ENCODE measurements around the gene SLC35E1.
"Not testable (repeated sequence)": the region's sequence is repeated elsewhere in the genome, so short reads cannot be mapped to it uniquely, and the experiment has no call there.

Gene SLC35E1

DNA sequence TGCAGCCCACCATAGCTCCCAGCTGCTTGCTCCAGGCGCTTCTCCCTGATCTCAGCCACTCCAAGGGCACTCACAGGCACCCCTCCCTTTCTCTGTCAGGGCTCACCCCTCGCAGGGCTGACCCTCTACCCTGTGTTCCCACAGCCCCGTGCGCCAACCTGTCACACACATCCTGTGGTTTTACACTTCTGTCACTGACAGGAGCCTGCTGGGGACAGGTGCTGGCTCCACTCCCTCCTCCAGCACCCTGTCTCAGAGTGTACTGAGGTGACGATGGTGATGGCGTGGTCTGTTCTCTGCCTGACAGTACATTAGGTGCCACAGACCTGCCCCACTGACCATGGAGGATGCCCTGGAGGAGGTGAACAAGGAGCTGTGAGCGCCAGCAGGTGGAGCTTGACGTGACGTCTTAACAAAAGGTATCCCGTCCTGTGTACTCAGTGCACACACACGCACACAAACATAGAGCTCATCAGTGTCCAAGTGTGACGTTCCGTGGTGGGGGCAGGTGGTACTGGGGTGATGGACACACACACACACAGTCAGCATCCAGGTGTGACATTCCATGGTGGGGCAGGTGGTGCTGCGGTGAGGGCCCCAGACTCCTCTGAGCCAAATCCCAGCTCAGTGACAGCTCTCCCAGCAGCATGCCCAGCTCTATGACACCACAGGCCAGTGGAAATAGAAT is 55.1 kb downstream of the SLC35E1 start:
- Histone ChIP-seq H3K79me2 (ENCODE audit: control insufficient read depth, low read length) (no peaks in the 10 kb centered on the region), H3K4me1 (ENCODE audit: control insufficient read depth, low read length) (no peaks in the 10 kb centered on the region), H3K4me2 (ENCODE audit: low read length) (no peak overlapping the region), H3F3A (ENCODE audit: control insufficient read depth, insufficient read depth) (peaks cover 7% of the 10 kb centered on the region; the same call in 1 of the 2 replicates), H3K27me3 (ENCODE audit: control insufficient read depth, low read length) (no peaks in the 10 kb centered on the region), H3K36me3 (ENCODE audit: control insufficient read depth, low read length) (peaks cover 71% of the 10 kb centered on the region), H3K9me2 (replicated peaks; ENCODE audit: control insufficient read depth, low read length) (no peaks in the 10 kb centered on the region), H4K20me1 (ENCODE audit: control insufficient read depth, insufficient read depth, low read depth, low read length) (0 out of 2 replicates have a peak, but pooled peaks cover 3% of the 10 kb centered on the region), H3K4me3 (ENCODE audit: low read length) (no peak overlapping the region), H3K9me3 (ENCODE audit: control insufficient read depth, insufficient read depth, low read length) (no peaks in the 10 kb centered on the region), H3K27ac (ENCODE audit: low read depth, low read length) (no peak overlapping the region)
- no peak for TF ChIP-seq EZH2phosphoT487 (IDR thresholded peaks at IDR 0.05; ENCODE audit: borderline replicate concordance, low read length)
- TF ChIP-seq, protein P1, sequence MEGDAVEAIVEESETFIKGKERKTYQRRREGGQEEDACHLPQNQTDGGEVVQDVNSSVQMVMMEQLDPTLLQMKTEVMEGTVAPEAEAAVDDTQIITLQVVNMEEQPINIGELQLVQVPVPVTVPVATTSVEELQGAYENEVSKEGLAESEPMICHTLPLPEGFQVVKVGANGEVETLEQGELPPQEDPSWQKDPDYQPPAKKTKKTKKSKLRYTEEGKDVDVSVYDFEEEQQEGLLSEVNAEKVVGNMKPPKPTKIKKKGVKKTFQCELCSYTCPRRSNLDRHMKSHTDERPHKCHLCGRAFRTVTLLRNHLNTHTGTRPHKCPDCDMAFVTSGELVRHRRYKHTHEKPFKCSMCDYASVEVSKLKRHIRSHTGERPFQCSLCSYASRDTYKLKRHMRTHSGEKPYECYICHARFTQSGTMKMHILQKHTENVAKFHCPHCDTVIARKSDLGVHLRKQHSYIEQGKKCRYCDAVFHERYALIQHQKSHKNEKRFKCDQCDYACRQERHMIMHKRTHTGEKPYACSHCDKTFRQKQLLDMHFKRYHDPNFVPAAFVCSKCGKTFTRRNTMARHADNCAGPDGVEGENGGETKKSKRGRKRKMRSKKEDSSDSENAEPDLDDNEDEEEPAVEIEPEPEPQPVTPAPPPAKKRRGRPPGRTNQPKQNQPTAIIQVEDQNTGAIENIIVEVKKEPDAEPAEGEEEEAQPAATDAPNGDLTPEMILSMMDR (IDR thresholded peaks at IDR 0.05; ENCODE audit: low read depth, low read length, poor library complexity, severe bottlenecking): no peak

GRCh38 chr19:16516381-16516780 is 55.8 kb downstream of the SLC35E1 start:
- Histone ChIP-seq H3K4me2 (ENCODE audit: low read length) (no peak overlapping the region), H4K20me1 (ENCODE audit: control insufficient read depth, insufficient read depth, low read depth, low read length) (0 out of 2 replicates have a peak, but pooled peaks cover 3% of the 10 kb centered on the region), H3F3A (ENCODE audit: control insufficient read depth, insufficient read depth) (peaks cover 7% of the 10 kb centered on the region; the same call in 1 of the 2 replicates), H3K4me1 (ENCODE audit: control insufficient read depth, low read length) (no peaks in the 10 kb centered on the region), H3K9me2 (replicated peaks; ENCODE audit: control insufficient read depth, low read length) (no peaks in the 10 kb centered on the region), H3K79me2 (ENCODE audit: control insufficient read depth, low read length) (no peaks in the 10 kb centered on the region), H3K36me3 (ENCODE audit: control insufficient read depth, low read length) (peaks cover 66% of the 10 kb centered on the region), H3K27ac (ENCODE audit: low read depth, low read length) (no peak overlapping the region), H3K9me3 (ENCODE audit: control insufficient read depth, insufficient read depth, low read length) (no peaks in the 10 kb centered on the region), H3K4me3 (ENCODE audit: low read length) (no peak overlapping the region), H3K27me3 (ENCODE audit: control insufficient read depth, low read length) (no peaks in the 10 kb centered on the region)
- no peak for TF ChIP-seq EZH2phosphoT487 (IDR thresholded peaks at IDR 0.05; ENCODE audit: borderline replicate concordance, low read length)
- TF ChIP-seq, protein P1 (IDR thresholded peaks at IDR 0.05; ENCODE audit: low read depth, low read length, poor library complexity, severe bottlenecking): no peak

- H3K36me3 ChIP-seq (ENCODE audit: control insufficient read depth, low read length): peaks cover 57% of the 10 kb centered on the region
- H3K9me3 ChIP-seq (ENCODE audit: control insufficient read depth, insufficient read depth, low read length): no peaks in the 10 kb centered on the region
- no peaks in the 10 kb centered on the region for H3K4me1 ChIP-seq (ENCODE audit: control insufficient read depth, low read length)
- TF ChIP-seq, protein P1 (IDR thresholded peaks at IDR 0.05; ENCODE audit: low read depth, low read length, poor library complexity, severe bottlenecking): no peak
- TF ChIP-seq EZH2phosphoT487 (IDR thresholded peaks at IDR 0.05; ENCODE audit: borderline replicate concordance, low read length): no peak
- no peak overlapping the region for H3K4me2 ChIP-seq (ENCODE audit: low read length)
- H3K27me3 ChIP-seq (ENCODE audit: control insufficient read depth, low read length): no peaks in the 10 kb centered on the region
- H3K79me2 ChIP-seq (ENCODE audit: control insufficient read depth, low read length): no peaks in the 10 kb centered on the region
- H3F3A ChIP-seq (ENCODE audit: control insufficient read depth, insufficient read depth): peaks cover 7% of the 10 kb centered on the region; the same call in 1 of the 2 replicates
- H3K27ac ChIP-seq (ENCODE audit: low read depth, low read length): no peak overlapping the region
- H3K4me3 ChIP-seq (ENCODE audit: low read length): no peak overlapping the region
- 0 out of 2 replicates have a peak, but pooled peaks cover 3% of the 10 kb centered on the region for H4K20me1 ChIP-seq (ENCODE audit: control insufficient read depth, insufficient read depth, low read depth, low read length)
- H3K9me2 ChIP-seq (replicated peaks; ENCODE audit: control insufficient read depth, low read length): no peaks in the 10 kb centered on the region
Measured at GRCh38 chr19:16514383-16515019, 57.7 kb downstream of the SLC35E1 start.

DNA sequence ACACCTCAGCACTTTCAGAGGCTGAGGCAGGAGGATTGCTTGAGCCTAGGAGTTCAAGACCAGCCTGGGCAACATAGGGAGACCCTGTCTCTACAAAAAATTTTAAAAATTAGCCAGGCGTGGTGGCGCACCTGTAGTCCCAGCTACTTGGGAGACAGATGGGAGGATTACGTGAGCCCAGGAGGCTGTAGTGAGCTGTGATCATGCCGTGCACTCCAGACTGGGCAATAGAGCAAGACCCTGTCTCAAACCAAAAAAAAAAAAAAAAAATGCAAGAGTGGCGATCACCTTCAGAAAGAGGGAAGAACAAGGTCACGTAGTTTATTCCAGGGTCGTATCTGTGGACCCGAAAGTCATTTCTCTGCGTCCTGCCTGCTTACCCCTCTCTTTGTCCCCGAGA is 59.6 kb downstream of the SLC35E1 start:
- not testable (repeated sequence) for H3K4me2 ChIP-seq (ENCODE audit: low read length); H3K27ac ChIP-seq (ENCODE audit: low read depth, low read length); H3K9me3 ChIP-seq (ENCODE audit: control insufficient read depth, insufficient read depth, low read length); H3K4me3 ChIP-seq (ENCODE audit: low read length); H4K20me1 ChIP-seq (ENCODE audit: control insufficient read depth, insufficient read depth, low read depth, low read length); H3F3A ChIP-seq (ENCODE audit: control insufficient read depth, insufficient read depth); H3K4me1 ChIP-seq (ENCODE audit: control insufficient read depth, low read length); H3K79me2 ChIP-seq (ENCODE audit: control insufficient read depth, low read length); H3K27me3 ChIP-seq (ENCODE audit: control insufficient read depth, low read length); H3K9me2 ChIP-seq (replicated peaks; ENCODE audit: control insufficient read depth, low read length)
- H3K36me3 ChIP-seq (ENCODE audit: control insufficient read depth, low read length): peaks cover 47% of the 10 kb centered on the region
